GM18511 (cell line): Measurements from ENCODE around the gene CCDC178.
A peak's percentile ranks its signal among the peaks of the same experiment; 100 is the strongest.
"Not testable (repeated sequence)": the region's sequence is repeated elsewhere in the genome, so short reads cannot be mapped to it uniquely, and the experiment has no call there.

Experiments
- ATAC-seq: cut with Tn5 transposase; IDR thresholded peaks from one replicate; pipeline ENCODE4 v1.9.1; 2021; ENCODE audit warnings: mild to moderate bottlenecking, moderate library complexity; ENCODE audit not compliant: unreplicated experiment

The CCDC178 gene

GRCh38 chr18:33022370-33022769 is 418.2 kb downstream of the CCDC178 start:
- ATAC-seq: no peak

DNA sequence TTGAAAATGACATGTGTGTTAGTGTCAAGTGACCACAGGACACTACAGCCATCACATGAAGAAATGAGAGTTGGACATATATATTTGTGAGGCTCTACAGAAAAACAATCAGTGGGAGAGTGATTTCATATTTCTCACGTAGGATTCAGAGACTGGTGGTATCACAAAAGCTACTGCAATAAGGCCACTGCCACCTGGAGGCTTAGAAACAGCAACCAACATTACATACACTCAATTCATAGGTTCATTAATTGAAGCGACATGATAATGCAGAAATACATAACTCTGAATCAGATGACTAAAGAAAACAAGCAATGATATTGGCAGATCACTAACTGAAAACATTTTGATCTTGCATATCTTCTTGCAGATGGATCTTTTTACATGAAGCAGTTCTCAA is 419.6 kb downstream of the CCDC178 start:
- ATAC-seq: no peak

DNA sequence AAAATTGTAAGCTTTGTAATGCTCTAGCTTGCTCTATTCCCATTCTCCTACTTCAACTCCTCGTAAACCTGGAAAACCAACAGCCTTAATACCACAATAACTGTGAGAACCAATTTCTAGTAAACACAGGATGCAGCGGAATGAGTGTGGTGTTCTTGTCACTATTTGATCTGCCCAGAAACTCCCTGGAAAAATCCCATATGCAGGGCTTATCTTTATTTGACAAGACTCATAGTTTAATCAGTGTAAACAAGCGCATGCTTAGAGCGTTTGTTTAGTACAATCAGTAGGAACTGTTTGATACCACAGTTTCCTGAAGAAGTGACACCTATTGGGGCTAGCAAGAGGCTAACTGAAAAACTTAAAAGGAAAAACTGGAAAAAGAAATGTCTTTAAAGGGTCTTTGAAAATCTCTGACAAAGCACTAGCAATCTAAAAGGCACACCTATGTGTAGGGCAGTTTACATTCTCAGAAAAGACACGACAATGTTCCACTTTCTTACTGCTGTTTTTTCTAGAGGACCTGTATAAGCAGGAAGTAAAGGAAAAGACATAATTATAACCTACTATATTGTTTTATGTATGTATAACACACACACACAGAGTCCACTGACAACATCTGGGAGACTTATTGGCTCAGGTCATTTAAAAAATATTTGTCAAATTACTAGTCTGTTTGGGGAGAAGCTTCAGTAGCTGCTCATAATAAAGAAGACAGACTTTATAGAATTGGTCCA is 426.3 kb downstream of the CCDC178 start:
- ATAC-seq: no peak

GRCh38 chr18:33010149-33010548 is 430.4 kb downstream of the CCDC178 start:
- ATAC-seq: no peak

- ATAC-seq: no peak
These were observed 441.6 kb downstream of the CCDC178 start for GRCh38 chr18:32998921-32999320.

DNA sequence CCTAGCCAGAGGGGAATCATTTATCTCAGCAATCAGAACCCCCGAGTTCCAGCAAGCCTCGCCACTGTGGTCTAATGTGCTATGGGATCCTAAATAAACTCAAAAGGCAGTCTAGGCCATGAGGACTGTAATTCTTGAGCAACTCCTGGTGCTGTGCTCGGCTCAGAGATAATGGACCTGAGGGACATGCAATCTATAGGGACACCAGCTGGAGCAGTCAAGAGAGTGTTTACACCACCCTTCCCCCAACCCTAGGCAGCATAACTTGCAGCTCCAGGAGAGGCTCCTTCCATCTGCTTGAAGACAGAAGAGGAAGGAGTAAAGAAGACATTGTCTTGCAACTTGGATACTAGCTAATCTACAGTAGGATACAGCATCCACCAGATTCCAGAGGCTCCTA is 442.2 kb downstream of the CCDC178 start:
- ATAC-seq: no peak

GRCh38 chr18:32983721-32984120 is 456.8 kb downstream of the CCDC178 start:
- no peak for ATAC-seq

DNA sequence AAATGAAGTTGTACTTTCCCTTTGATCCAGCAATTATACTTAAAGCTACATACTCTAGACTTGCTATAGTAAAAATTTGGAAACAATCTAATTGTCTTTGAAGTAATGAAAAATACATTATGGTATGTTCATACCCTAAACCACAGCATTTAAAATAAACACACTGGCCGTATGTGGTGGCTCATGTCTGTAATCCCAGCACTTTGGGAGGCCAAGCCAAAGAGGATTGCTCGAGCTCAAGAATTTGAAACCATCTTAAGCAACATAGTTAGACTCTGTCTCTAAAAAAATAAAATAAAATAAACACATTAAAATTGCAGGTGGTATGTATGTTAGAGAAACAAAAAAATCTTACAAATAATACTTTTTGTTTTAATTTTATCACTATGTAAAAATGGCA is 459.6 kb downstream of the CCDC178 start:
- no peak for ATAC-seq

GRCh38 chr18:32975501-32975900 is 465.0 kb downstream of the CCDC178 start:
- no peak for ATAC-seq

DNA sequence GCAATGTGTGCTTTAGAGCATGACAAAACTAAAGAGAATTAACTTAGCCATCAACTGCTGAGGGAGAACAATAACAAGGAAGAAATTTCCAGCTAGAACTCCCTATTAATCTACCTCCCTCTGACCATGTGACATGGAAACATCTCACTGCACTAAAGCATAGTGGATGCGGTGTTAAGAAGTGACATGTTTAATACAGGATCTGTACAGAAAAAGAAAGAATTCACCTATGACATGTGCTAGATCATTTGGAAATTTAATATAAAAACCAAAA is 465.4 kb downstream of the CCDC178 start:
- no peak for ATAC-seq

DNA sequence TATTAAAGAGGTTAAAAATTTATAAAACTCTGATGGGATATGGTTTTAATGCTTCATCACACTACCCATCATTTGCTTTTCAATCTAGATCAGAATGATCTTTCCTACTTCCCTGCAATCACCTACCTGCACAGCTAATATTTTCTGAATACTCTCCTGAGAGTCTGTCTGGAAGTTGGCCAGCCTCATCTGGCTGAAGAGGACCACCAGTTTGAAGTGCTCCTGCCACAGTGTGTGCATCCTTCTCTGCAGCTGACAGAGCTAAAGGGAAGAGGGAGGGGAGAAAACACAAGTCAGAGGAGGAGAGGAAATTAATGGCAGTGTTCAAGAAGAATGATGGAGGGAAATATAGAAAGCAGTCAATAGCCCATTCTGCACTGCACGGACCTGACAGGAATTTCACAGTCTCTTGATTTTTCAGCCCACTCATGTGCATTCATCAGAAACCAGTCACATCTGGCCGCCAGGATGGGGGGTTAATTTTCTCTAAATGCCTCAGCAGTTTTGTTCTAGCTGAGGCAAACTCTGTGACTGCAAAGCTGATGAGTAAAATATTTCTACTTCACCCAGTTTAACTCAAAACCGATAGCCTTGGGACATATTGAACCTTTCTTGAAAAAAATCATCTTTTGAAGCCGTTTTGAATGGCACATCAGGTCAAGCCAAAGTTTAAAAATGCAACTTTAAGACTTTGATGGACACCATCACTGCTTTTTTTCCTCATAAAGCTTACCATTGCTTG is 465.9 kb downstream of the CCDC178 start:
- peak; percentile 82 for ATAC-seq

- no peak for ATAC-seq
These were observed 472.3 kb downstream of the CCDC178 start for GRCh38 chr18:32968248-32968647.

- no peak for ATAC-seq
These were observed 474.4 kb downstream of the CCDC178 start for GRCh38 chr18:32966141-32966540.

DNA sequence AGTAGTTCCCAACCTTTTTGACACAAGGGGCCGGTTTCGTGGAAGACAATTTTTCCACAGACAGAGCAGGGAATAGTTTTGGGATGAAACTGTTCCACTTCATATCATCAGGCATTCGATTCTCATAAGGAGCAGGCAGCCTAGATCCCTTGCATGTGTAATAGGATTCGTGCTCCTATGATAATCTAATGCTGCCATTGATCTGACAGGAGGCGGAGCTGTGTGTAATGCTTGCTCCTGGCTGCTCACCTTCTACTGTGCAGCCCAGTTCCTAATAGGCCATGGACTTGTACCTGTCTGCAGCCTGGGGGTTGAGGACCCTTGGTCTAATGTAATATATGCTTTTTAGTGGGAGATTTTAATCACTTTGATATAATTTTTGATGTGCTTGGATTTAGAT is 479.0 kb downstream of the CCDC178 start:
- ATAC-seq: no peak

DNA sequence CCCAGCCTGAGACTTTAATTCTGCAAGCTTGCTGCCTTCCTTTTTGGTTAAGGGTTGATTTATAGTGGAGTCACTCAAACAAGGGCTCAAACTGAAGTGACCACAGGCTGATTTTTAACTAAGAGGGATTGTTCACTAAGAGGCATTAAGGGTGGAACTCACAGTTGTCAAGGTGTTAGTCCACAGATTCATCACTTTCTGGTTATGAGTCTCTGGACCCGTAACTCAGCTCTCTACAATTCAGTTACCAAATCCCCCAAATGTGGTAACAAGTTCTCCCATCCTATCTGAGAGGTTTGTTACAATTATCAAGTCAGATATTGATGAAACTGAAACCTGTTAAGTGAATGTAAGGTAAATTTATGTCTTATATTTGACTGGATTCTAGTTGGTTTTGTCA is 481.8 kb downstream of the CCDC178 start:
- peak; percentile 69 for ATAC-seq

GRCh38 chr18:32956591-32957315 is 483.8 kb downstream of the CCDC178 start:
- ATAC-seq: no peak

DNA sequence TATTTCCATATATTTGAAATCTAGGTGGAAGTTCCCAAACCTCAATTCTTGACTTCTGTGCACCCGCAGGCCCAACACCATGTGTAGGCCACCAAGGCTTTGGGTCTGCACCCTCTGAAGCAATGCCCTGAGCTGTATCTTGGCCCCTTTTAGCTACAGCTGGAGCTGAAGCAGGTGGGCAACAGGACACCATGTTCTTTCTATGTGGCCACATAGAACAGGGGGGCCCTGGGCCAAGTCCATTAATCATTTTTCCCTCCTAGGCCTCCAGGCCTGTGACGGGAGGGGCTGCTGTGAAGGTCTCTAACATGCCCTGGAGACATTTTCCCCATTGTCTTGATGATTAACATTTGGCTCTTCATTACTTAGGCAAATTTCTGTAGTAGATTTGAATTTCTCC is 488.2 kb downstream of the CCDC178 start:
- ATAC-seq: not testable (repeated sequence)

GRCh38 chr18:32937597-32937996 is 502.9 kb downstream of the CCDC178 start:
- no peak for ATAC-seq

DNA sequence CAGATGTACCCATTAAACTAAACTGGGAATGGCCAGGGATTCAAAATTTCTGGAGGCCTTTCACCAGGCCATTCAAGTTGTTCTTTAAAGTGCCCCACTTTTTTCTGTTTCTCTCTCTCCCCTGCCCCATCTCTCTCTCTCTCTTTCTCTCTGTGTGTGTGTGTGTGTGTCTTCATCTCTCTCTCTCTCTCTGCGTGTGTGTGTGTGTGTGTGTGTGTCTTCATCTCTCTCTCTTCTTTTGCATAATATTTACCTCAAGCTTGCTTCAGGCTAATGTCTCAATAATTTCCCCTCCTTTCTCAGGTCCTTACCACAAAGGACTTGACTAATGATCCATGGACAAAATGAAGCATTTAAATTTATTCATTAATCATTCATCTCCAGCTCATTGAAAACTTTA is 503.5 kb downstream of the CCDC178 start:
- ATAC-seq: no peak

DNA sequence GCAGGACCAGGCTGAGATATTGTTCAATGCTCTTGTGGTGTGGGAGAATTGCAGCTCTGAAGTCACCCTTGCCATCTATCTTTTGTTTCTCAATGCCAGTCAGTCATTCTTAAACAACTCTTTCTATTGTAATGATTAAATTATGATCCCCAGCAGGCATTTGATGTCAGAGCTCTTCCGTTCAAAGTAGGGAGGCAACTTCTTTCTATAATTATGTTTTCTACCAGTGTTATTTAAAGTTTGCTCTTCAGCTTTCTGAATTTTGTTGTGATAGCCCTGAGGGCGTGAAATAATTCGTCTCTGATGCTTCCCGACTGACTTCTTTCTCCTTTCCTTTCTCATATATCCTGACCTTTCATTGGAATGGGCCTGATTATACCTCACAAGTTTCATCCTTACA is 506.3 kb downstream of the CCDC178 start:
- ATAC-seq: no peak

DNA sequence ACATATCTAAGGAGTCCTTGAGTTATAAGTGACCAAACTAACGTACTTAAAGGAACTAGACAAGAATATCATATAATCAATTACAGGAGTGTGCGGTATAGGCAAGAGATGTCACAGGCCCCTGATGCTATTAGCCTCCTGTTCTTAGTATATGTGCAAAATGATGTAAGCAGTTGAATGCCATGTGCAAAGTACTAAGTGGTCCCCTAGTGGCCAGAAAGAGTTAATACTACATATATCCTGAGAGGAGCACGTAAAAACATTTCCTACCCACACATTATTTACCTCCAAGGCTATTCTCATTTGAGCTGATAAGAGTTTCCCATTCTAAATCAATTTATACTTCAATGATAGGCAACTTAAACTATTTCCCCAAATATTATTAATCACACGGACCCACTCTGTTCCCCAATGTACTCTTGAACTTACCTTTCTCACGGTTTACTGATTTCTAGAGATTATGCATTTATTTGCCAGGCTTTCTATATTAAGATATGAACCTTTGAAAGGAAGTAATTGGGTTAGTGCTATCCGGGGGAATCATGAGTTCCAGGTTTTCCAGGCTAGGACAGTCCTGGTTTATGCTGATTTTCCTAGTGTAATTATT is 509.7 kb downstream of the CCDC178 start:
- peak; percentile 100 for ATAC-seq

DNA sequence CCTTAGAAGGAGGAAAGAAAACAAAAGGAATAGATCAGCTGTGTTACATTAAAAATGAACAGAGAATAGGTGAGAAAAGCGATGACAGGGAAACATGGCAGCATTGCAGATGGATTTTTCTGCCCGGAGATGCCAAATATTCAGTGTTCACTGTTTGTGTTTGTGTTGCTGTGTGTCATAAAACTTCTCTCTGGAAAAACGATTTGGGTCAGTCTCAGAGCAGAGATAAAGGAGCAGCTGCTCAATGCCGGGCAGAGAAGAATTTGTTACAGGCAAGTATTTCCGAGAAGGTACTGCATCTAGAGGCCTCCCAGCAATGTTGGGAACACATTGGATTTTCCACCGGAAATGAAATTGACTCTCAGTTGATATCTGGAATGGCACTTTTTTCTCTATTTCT is 511.3 kb downstream of the CCDC178 start:
- ATAC-seq: no peak
